HG03442 (cell line): ENCODE measurements around the gene NEU1.
"Not testable (repeated sequence)": the region's sequence is repeated elsewhere in the genome, so short reads cannot be mapped to it uniquely, and the experiment has no call there.

ENCODE experiments used
- ATAC-seq: cut with Tn5 transposase; IDR thresholded peaks from one replicate; pipeline ENCODE4 v1.9.1; 2021; ENCODE audit warnings: mild to moderate bottlenecking, moderate library complexity; ENCODE audit not compliant: unreplicated experiment

NEU1 gene

GRCh38 chr6:31847276-31847978 lies 15.2 kb downstream of the NEU1 start:
- no peak for ATAC-seq

- no peak for ATAC-seq
Observed at GRCh38 chr6:31844507-31844906, 18.1 kb downstream of the NEU1 start.

- no peak for ATAC-seq
Observed at GRCh38 chr6:31842053-31842452, 20.6 kb downstream of the NEU1 start.

DNA sequence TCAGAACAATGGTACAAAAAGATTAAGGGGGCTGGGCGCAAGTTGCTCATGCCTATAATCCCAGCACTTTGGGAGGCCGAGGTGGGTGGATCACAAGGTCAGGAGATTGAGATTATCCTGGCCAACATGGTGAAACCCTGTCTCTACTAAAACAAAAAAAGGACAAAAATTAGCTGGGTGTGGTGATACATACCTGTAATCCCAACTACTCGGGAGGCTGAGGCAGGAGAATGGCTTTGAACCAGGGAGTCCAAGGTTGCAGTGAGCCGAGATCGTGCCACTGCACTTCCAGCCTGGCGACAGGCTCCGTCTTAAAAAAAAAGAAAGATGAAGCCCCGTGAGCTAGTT lies 22.9 kb downstream of the NEU1 start:
- ATAC-seq: not testable (repeated sequence)

DNA sequence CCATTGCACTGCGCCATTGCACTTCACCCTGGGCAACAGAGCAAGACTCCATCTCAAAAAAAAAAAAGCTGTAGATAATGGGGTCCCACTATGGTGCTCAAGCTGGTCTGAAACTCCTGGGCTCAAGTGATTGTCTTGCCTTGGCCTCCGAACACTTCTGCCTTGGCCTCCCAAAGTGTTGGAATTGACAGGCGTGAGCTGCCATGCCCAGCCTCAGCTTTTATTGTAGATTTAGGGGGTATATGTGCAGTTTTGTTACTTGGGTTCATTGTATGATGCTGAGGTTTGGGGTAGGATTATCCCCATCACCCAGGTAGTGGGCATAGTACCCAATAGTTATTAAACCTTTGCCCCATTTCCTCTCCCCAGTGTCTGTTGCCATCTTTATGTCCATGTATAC lies 23.7 kb downstream of the NEU1 start:
- no peak for ATAC-seq

DNA sequence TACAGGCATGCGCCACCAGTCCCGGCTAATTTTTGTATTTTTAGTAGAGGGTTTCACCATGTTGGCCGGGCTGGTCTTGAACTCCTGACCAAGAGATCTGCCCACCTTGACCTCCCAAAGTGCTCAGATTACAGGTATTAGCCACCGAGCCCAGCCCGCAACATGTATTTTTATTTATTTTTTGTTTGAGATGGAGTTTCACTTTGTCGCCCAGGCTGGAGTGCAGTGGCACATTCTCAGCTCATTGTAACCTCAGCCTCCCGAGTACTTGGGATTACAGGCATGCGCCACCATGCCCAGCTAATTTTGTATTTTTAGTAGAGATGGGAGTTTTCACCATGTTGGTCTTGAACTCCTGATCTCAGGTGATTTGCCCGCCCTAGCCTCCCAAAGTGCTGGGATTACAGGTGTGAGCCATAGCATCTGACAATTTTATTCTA lies 24.5 kb downstream of the NEU1 start:
- ATAC-seq: not testable (repeated sequence)

- ATAC-seq: no peak
Observed at GRCh38 chr6:31837369-31838113, 25.1 kb downstream of the NEU1 start.

GRCh38 chr6:31836474-31837368 lies 25.9 kb downstream of the NEU1 start:
- ATAC-seq: no peak

DNA sequence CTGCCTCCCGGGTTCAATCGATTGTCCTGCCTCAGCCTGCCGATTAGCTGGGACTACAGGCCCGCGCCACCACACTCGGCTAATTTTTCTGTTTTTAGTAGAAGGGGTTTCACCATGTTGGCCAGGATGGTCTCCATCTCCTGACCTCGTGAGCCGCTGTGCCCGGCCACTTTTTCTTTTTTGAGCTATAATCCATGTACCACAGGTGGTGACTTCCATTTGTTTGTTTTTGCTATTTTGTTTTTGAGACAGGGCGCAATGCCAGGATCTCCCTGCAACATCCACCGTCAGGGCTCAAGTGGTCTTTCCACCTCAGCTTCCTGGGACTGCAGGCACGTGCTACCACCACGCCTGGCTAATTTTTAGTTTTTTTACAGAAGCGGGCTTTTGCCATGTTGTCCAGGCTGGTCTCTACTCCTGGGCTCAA lies 26.6 kb downstream of the NEU1 start:
- ATAC-seq: no peak

DNA sequence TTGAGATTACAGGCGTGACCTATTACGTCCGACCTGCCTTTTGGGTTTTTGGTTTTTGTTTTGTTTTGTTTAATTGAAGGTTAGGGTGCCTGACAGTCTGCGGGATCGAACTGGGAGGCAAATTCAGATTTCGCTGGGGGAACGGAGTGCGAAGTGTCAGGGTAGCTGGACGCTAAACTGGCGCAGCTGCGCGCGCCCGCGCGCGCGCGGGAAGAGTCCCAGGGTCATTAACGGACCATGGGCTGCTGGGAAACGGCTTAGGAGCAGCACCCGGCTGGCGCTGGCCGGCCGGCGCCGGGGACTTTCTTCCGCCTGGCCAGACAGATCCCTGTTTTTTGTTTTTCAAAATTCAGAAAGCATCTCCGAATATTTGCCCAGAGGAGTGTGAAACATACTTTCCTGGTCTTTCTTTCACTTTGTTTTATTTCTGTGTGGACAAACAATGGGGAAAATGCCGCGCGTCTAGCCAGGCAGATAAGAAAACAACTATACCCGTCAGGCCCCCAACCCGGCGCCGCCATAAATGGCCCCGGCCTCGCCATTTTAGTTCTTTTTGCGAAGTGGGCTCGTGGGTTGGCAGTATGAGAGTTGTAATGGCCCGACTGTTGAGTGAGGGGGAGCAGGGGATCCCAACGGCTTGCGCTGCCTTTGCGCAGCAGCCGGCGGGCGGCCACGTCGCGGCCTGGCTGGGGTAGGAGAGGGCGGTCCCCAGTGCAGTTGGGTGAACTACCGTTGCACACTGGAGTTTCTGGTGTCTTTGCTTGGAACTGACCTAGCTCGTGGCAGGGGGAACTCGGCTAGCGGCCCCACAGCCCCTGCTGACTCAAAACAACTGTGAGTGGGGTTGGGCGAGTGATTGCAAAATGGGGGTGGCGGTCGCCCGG lies 28.0 kb downstream of the NEU1 start:
- peak; percentile 46 for ATAC-seq

- ATAC-seq: no peak
Observed at GRCh38 chr6:31831350-31832215, 31.0 kb downstream of the NEU1 start.

GRCh38 chr6:31830886-31831335 lies 31.7 kb downstream of the NEU1 start:
- ATAC-seq: no peak

DNA sequence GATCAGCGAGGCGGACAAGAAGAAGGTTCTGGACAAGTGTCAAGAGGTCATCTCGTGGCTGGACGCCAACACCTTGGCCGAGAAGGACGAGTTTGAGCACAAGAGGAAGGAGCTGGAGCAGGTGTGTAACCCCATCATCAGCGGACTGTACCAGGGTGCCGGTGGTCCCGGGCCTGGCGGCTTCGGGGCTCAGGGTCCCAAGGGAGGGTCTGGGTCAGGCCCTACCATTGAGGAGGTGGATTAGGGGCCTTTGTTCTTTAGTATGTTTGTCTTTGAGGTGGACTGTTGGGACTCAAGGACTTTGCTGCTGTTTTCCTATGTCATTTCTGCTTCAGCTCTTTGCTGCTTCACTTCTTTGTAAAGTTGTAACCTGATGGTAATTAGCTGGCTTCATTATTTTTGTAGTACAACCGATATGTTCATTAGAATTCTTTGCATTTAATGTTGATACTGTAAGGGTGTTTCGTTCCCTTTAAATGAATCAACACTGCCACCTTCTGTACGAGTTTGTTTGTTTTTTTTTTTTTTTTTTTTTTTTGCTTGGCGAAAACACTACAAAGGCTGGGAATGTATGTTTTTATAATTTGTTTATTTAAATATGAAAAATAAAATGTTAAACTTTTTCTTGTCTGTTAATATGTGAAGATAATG lies 32.9 kb downstream of the NEU1 start:
- ATAC-seq: no peak

DNA sequence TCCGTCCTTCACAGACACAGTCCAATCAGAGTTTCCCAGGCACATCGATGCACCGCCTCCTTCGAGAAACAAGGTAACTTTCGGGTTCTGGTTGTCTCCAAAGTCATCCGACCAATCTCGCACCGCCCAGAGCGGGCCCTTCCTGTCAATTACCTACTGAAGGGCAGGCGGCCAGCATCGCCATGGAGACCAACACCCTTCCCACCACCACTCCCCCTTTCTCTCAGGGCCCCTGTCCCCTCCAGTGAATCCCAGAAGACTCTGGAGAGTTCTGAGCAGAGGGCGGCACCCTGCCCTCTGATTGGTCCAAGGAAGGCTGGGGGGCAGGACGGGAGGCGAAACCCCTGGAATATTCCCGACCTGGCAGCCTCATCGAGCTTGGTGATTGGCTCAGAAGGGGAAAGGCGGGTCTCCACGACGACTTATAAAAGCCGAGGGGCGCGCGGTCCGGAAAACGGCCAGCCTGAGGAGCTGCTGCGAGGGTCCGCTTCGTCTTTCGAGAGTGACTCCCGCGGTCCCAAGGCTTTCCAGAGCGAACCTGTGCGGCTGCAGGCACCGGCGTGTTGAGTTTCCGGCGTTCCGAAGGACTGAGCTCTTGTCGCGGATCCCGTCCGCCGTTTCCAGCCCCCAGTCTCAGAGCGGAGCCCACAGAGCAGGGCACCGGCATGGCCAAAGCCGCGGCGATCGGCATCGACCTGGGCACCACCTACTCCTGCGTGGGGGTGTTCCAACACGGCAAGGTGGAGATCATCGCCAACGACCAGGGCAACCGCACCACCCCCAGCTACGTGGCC lies 35.1 kb downstream of the NEU1 start, which contains the start of gene HSPA1B:
TSS of gene HSPA1B (plus strand) at position 453 of the 794 bp plus-strand sequence. CDS start at position 666, 213 bp downstream.
- peak; percentile 63 for ATAC-seq

DNA sequence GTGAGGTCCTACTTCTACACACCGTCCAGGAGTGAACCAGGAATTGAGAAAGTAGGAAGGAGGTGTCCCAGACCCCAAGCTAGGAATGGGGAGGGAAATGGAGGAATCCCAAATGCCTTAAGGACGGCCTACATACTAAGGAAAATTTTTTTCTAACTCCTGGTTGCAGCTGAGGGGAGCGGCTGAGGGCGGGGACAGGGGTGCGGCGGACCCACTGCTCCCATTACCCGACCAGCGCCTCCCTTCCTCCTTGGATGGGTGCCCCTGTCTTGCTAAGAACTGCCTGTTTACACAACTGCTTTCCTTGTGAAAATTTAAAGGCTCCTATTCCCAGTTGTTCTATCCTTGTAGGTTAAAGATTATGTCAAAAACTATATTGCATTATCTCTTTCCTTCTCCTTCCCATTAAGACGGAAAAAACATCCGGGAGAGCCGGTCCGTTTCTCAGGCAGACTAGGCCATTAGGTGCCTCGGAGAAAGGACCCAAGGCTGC lies 35.8 kb downstream of the NEU1 start:
- no peak for ATAC-seq

GRCh38 chr6:31825553-31825952 lies 37.1 kb downstream of the NEU1 start:
- no peak for ATAC-seq

- ATAC-seq: not testable (repeated sequence)
Observed at GRCh38 chr6:31823592-31824196, 38.9 kb downstream of the NEU1 start.
